HEK293 (cell line): Measurements from ENCODE around the gene ETS2.

Experiments
- CTCF ChIA-PET: fragments of 350-600 bp; formaldehyde crosslinking; extraction: SDS; loops from one replicate; lab custom pipeline; 2021; ENCODE audit warnings: antibody characterized with exemption; lab: Yijun Ruan, JAX
- POLR2A ChIA-PET: fragments of 300-600 bp; formaldehyde crosslinking; extraction: SDS; loops from one replicate; lab custom pipeline; 2020; ENCODE audit warnings: antibody characterized with exemption, inconsistent platforms; lab: Yijun Ruan, JAX
- H3K27ac ChIP-seq: fragments of 200-500 bp; sonication (Bioruptor generic); 2 replicates; pipeline ENCODE4 v1.5.1; 2014; ENCODE audit warnings: low read depth, low read length, control low read depth, inconsistent platforms; ENCODE audit errors: extremely low read depth
- H3K36me3 ChIP-seq, 2 experiments: fragments of 200-500 bp in 1 of 2; sonication (Bioruptor generic) in 1 of 2; 1 replicate in 1 of 2; 2 replicates in 1 of 2; pipeline ENCODE4 v1.5.1; 2014 to 2017; ENCODE audit warnings: inconsistent platforms in 2 of 2, low read length in 2 of 2; ENCODE audit not compliant: control insufficient read depth in 2 of 2, insufficient read depth in 1 of 2
- H3K4me1 ChIP-seq: fragments of 200-500 bp; sonication (Bioruptor generic); 2 replicates; pipeline ENCODE4 v1.5.1; 2014; ENCODE audit warnings: mild to moderate bottlenecking, low read length, inconsistent platforms; ENCODE audit not compliant: control insufficient read depth, insufficient read depth
- H3K4me3 ChIP-seq: 2 replicates; pipeline ENCODE4 v1.5.1; 2011; ENCODE audit warnings: low read depth, mild to moderate bottlenecking, control low read depth, low read length, moderate library complexity
- H3K9me3 ChIP-seq: fragments of 200-500 bp; sonication (Bioruptor generic); 2 replicates; pipeline ENCODE4 v1.5.1; 2014; ENCODE audit warnings: low read depth, low read length, inconsistent platforms; ENCODE audit not compliant: control insufficient read depth, insufficient read depth
- ELK4 ChIP-seq: IDR thresholded peaks from 2 replicates; pipeline ENCODE4 v1.6.1; 2011; ENCODE audit warnings: mild to moderate bottlenecking, low read depth, low read length, borderline replicate concordance
- GFI1B ChIP-seq: fragments of 450-650 bp; formaldehyde crosslinking; IDR thresholded peaks from 2 replicates; pipeline ENCODE4 v1.5.1; 2016; ENCODE audit warnings: missing biosample characterization, missing genetic modification characterization
- KLF7 ChIP-seq: fragments of 450-650 bp; formaldehyde crosslinking; IDR thresholded peaks from 2 replicates; pipeline ENCODE4 v1.5.1; 2016; ENCODE audit warnings: missing biosample characterization, missing genetic modification characterization, borderline replicate concordance
- KLF8 ChIP-seq: fragments of 450-650 bp; formaldehyde crosslinking; IDR thresholded peaks from 2 replicates; pipeline ENCODE4 v1.5.1; 2016; ENCODE audit warnings: missing biosample characterization, missing genetic modification characterization
- MZF1 ChIP-seq: fragments of 450-650 bp; formaldehyde crosslinking; IDR thresholded peaks from 2 replicates; pipeline ENCODE4 v1.5.1; 2017; ENCODE audit warnings: missing biosample characterization, missing genetic modification characterization, borderline replicate concordance
- TRIM28 ChIP-seq: IDR thresholded peaks from 2 replicates; pipeline ENCODE4 v1.6.1; 2011; ENCODE audit warnings: low read length, control low read depth, borderline replicate concordance
- YY2 ChIP-seq: fragments of 450-650 bp; formaldehyde crosslinking; IDR thresholded peaks from 2 replicates; pipeline ENCODE4 v1.5.1; 2016; ENCODE audit warnings: missing biosample characterization, missing genetic modification characterization
- ZIC2 ChIP-seq: fragments of 450-650 bp; formaldehyde crosslinking; IDR thresholded peaks from 2 replicates; pipeline ENCODE4 v1.5.1; 2016; ENCODE audit warnings: missing biosample characterization, missing genetic modification characterization
- ZNF248 ChIP-seq: fragments of 450-650 bp; formaldehyde crosslinking; IDR thresholded peaks from 2 replicates; pipeline ENCODE4 v1.5.1; 2017; ENCODE audit warnings: missing biosample characterization, missing genetic modification characterization
- ZNF302 ChIP-seq: fragments of 450-650 bp; formaldehyde crosslinking; IDR thresholded peaks from 2 replicates; pipeline ENCODE4 v1.5.1; 2016; ENCODE audit warnings: missing biosample characterization, missing genetic modification characterization, low read depth
- ZNF341 ChIP-seq: fragments of 450-650 bp; formaldehyde crosslinking; IDR thresholded peaks from 2 replicates; pipeline ENCODE4; 2016; ENCODE audit warnings: low read depth, missing biosample characterization, missing genetic modification characterization
- ZNF354C ChIP-seq: fragments of 450-650 bp; formaldehyde crosslinking; IDR thresholded peaks from 2 replicates; pipeline ENCODE4 v1.5.1; 2016; ENCODE audit warnings: missing biosample characterization, missing genetic modification characterization, low read depth, borderline replicate concordance
- ZNF394 ChIP-seq: fragments of 450-650 bp; formaldehyde crosslinking; IDR thresholded peaks from 2 replicates; pipeline ENCODE4 v1.5.1; 2016; ENCODE audit warnings: missing biosample characterization, missing genetic modification characterization, mild to moderate bottlenecking, moderate library complexity, borderline replicate concordance
- ZNF416 ChIP-seq: fragments of 450-650 bp; formaldehyde crosslinking; IDR thresholded peaks from 2 replicates; pipeline ENCODE4 v1.5.1; 2016; ENCODE audit warnings: missing biosample characterization, missing genetic modification characterization
- ZNF423 ChIP-seq: fragments of 450-650 bp; formaldehyde crosslinking; IDR thresholded peaks from 2 replicates; pipeline ENCODE4 v1.5.1; 2016; ENCODE audit warnings: missing biosample characterization, missing genetic modification characterization
- ZNF677 ChIP-seq: fragments of 450-650 bp; IDR thresholded peaks from 2 replicates; pipeline ENCODE4 v1.5.0; 2018; ENCODE audit warnings: missing biosample characterization, mild to moderate bottlenecking, missing genetic modification characterization, moderate library complexity
- ZNF692 ChIP-seq: fragments of 450-650 bp; formaldehyde crosslinking; IDR thresholded peaks from 2 replicates; pipeline ENCODE4 v1.5.1; 2016; ENCODE audit warnings: missing biosample characterization, missing genetic modification characterization
- ZNF701 ChIP-seq: fragments of 450-650 bp; formaldehyde crosslinking; IDR thresholded peaks from 2 replicates; pipeline ENCODE4 v1.5.1; 2016; ENCODE audit warnings: missing biosample characterization, missing genetic modification characterization
- ZNF707 ChIP-seq: fragments of 450-650 bp; formaldehyde crosslinking; IDR thresholded peaks from 2 replicates; pipeline ENCODE4 v1.5.1; 2016; ENCODE audit warnings: missing biosample characterization, missing genetic modification characterization
- ZNF777 ChIP-seq: fragments of 450-650 bp; formaldehyde crosslinking; IDR thresholded peaks from 2 replicates; pipeline ENCODE4 v1.5.1; 2017; ENCODE audit warnings: missing biosample characterization, missing genetic modification characterization, borderline replicate concordance
- ZNF791 ChIP-seq: fragments of 450-650 bp; formaldehyde crosslinking; IDR thresholded peaks from 2 replicates; pipeline ENCODE4 v1.5.1; 2016; ENCODE audit warnings: missing biosample characterization, missing genetic modification characterization

ETS2 gene

GRCh38 chr21:38787461-38788274 lies 18.1 kb upstream of the ETS2 start (continued):
- TF ChIP-seq ELK4 (no peak), ZNF341 (tag by site-specific recombination) (peak; percentile 68), ZNF707 (tag by site-specific recombination) (no peak), KLF7 (tag by site-specific recombination) (no peak), ZNF416 (tag by site-specific recombination) (no peak)

- Histone ChIP-seq H3K36me3 (no peaks in the 10 kb centered on the region), H3K4me3 (no peak overlapping the region), H3K9me3 (no peaks in the 10 kb centered on the region), H3K27ac (0 out of 2 replicates have a peak overlapping the region, but pooled peaks have one; percentile 48), H3K4me1 (peaks cover 11% of the 10 kb centered on the region)
- ChIA-PET CTCF (interaction anchor here (1.1 kb wide), 2 partner anchors 13 to 43 kb away, joined by 3 read pairs; no protein-coding TSS in a partner anchor), POLR2A (interaction anchor here (0.8 to 1.4 kb wide), 6 partner anchors 10 to 525 kb away, joined by 3 to 10 read pairs (median 4); partner anchors contain the start of genes BRWD1 and ETS2)
- TF ChIP-seq ZNF354C: no peak
- TF ChIP-seq ZNF302 (tag by site-specific recombination): no peak
- no peak for TF ChIP-seq TRIM28
- no peak for TF ChIP-seq ZNF701 (tag by site-specific recombination)
- no peak for TF ChIP-seq ZNF677 (tag by site-specific recombination)
- no peak for TF ChIP-seq ZNF791
- TF ChIP-seq ZNF692 (tag by site-specific recombination): no peak
- TF ChIP-seq ZIC2 (tag by site-specific recombination): no peak
- no peak for TF ChIP-seq ZNF394 (tag by site-specific recombination)
- TF ChIP-seq ZNF777: no peak
Measured at GRCh38 chr21:38788275-38788905, 17.3 kb upstream of the ETS2 start.

GRCh38 chr21:38789275-38789674 lies 16.5 kb upstream of the ETS2 start:
- H3K4me1 ChIP-seq: peaks cover 11% of the 10 kb centered on the region
- ChIA-PET POLR2A (no interaction called here), CTCF (interaction anchor here (0.8 kb wide), 2 partner anchors 15 to 55 kb away, joined by 3 read pairs; no protein-coding TSS in a partner anchor)
- H3K4me3 ChIP-seq: no peak overlapping the region
- no peaks in the 10 kb centered on the region for H3K36me3 ChIP-seq
- H3K27ac ChIP-seq: no peak overlapping the region
- no peaks in the 10 kb centered on the region for H3K9me3 ChIP-seq
- TF ChIP-seq KLF8 (tag by site-specific recombination) (no peak), YY2 (tag by site-specific recombination) (no peak), MZF1 (tag by site-specific recombination) (no peak), ZNF248 (tag by site-specific recombination) (no peak), GFI1B (tag by site-specific recombination) (no peak), ZNF423 (tag by site-specific recombination) (no peak)
- TF ChIP-seq, all 188 proteins: peak for 0
